ENCODE measurements around the gene VEGFC.

DNA sequence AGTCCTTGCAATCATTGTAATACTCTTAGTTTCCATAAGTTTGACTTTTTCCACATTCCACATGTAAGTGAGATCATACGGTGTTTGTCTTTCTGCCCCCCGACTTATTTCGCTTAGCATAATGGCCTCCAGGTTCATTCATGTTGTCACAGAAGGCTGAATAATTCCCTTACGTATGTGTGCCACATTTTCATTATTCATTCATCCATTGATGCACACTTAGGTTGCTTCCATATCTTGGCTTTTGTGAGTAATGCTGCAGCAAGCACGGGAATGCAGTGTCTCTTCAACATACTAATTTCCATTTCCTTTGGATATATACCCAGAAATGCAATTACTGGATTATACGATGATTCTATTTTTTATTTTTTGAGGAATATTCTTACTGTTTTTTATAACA, 22.0 kb upstream of the VEGFC start:
- TF ChIP-seq POLR2A (IDR thresholded peaks at IDR 0.05) (no peak), EP300 (IDR thresholded peaks at IDR 0.05) (no peak)
- TF ChIP-seq, protein P1, sequence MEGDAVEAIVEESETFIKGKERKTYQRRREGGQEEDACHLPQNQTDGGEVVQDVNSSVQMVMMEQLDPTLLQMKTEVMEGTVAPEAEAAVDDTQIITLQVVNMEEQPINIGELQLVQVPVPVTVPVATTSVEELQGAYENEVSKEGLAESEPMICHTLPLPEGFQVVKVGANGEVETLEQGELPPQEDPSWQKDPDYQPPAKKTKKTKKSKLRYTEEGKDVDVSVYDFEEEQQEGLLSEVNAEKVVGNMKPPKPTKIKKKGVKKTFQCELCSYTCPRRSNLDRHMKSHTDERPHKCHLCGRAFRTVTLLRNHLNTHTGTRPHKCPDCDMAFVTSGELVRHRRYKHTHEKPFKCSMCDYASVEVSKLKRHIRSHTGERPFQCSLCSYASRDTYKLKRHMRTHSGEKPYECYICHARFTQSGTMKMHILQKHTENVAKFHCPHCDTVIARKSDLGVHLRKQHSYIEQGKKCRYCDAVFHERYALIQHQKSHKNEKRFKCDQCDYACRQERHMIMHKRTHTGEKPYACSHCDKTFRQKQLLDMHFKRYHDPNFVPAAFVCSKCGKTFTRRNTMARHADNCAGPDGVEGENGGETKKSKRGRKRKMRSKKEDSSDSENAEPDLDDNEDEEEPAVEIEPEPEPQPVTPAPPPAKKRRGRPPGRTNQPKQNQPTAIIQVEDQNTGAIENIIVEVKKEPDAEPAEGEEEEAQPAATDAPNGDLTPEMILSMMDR (IDR thresholded peaks at IDR 0.05), result no peak
